Measurements from ENCODE around the gene ZNF330.

Gene ZNF330

GRCh38 chr4:141244419-141244818 is 23.7 kb downstream of the ZNF330 start:
- H3K4me1 ChIP-seq (ENCODE audit: control insufficient read depth, insufficient read depth, low read length), result no peaks in the 10 kb centered on the region
- H3K27me3 ChIP-seq (ENCODE audit: control insufficient read depth, insufficient read depth, low read length), result no peaks in the 10 kb centered on the region
- no peak overlapping the region for H3K27ac ChIP-seq (ENCODE audit: low read depth, low read length)
- H3K9ac ChIP-seq (ENCODE audit: low read length), result no peak overlapping the region
- H3K4me3 ChIP-seq (ENCODE audit: low read length), result no peak overlapping the region
- H3K36me3 ChIP-seq (ENCODE audit: control insufficient read depth, insufficient read depth, low read length), result no peaks in the 10 kb centered on the region

DNA sequence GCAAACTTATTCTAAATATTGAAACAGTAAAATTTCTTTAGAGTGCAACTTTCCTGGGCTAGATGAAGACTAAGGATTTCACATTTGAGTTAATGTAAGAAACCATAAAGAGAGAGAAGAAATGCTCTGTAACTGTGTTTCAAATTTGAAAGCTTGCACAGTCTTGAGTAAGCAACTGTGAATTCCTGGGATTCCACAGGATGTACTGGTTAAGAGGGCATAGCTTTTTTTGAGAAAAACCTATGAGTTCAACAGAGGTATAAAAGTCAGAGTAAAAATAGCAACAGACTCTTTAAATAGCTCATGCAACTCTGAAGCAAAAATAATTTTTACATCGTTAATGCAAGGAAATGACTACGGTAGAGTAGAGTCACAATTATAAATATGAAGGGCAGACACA is 25.5 kb downstream of the ZNF330 start:
- no peak overlapping the region for H3K27ac ChIP-seq (ENCODE audit: low read depth, low read length)
- H3K9ac ChIP-seq (ENCODE audit: low read length), result no peak overlapping the region
- no peaks in the 10 kb centered on the region for H3K27me3 ChIP-seq (ENCODE audit: control insufficient read depth, insufficient read depth, low read length)
- no peak overlapping the region for H3K4me3 ChIP-seq (ENCODE audit: low read length)
- H3K36me3 ChIP-seq (ENCODE audit: control insufficient read depth, insufficient read depth, low read length), result no peaks in the 10 kb centered on the region
- no peaks in the 10 kb centered on the region for H3K4me1 ChIP-seq (ENCODE audit: control insufficient read depth, insufficient read depth, low read length)

- Histone ChIP-seq H3K9ac (ENCODE audit: low read length) (no peak overlapping the region), H3K27ac (ENCODE audit: low read depth, low read length) (no peak overlapping the region), H3K4me1 (ENCODE audit: control insufficient read depth, insufficient read depth, low read length) (no peaks in the 10 kb centered on the region), H3K36me3 (ENCODE audit: control insufficient read depth, insufficient read depth, low read length) (no peaks in the 10 kb centered on the region), H3K27me3 (ENCODE audit: control insufficient read depth, insufficient read depth, low read length) (no peaks in the 10 kb centered on the region), H3K4me3 (ENCODE audit: low read length) (no peak overlapping the region)
These were observed 26.2 kb downstream of the ZNF330 start for GRCh38 chr4:141246683-141247429.

GRCh38 chr4:141247430-141247780 is 26.7 kb downstream of the ZNF330 start:
- no peaks in the 10 kb centered on the region for H3K4me1 ChIP-seq (ENCODE audit: control insufficient read depth, insufficient read depth, low read length)
- H3K4me3 ChIP-seq (ENCODE audit: low read length), result no peak overlapping the region
- no peak overlapping the region for H3K27ac ChIP-seq (ENCODE audit: low read depth, low read length)
- H3K27me3 ChIP-seq (ENCODE audit: control insufficient read depth, insufficient read depth, low read length), result no peaks in the 10 kb centered on the region
- no peaks in the 10 kb centered on the region for H3K36me3 ChIP-seq (ENCODE audit: control insufficient read depth, insufficient read depth, low read length)
- H3K9ac ChIP-seq (ENCODE audit: low read length), result no peak overlapping the region

DNA sequence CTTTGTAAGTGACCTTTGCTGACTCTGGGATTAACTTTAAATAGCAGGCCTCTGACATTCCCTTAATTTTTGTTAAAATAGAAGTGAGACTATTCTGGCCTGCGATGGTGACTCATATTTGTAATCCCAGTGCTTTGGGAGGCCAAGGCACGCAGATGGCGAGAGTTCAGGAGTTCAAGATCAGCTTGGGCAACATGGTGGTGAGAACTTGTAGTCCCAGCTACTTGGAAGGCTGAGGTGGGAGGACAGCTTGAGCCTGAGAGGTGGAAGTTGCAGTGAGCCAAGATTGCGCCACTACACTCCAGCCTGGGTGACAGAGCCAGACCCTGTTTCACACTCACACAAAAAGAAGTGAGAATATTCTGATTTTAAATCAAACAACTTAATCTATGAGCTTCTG is 27.3 kb downstream of the ZNF330 start:
- Histone ChIP-seq H3K9ac (ENCODE audit: low read length) (no peak overlapping the region), H3K27me3 (ENCODE audit: control insufficient read depth, insufficient read depth, low read length) (no peaks in the 10 kb centered on the region), H3K36me3 (ENCODE audit: control insufficient read depth, insufficient read depth, low read length) (no peaks in the 10 kb centered on the region), H3K4me3 (ENCODE audit: low read length) (no peak overlapping the region), H3K27ac (ENCODE audit: low read depth, low read length) (no peak overlapping the region), H3K4me1 (ENCODE audit: control insufficient read depth, insufficient read depth, low read length) (no peaks in the 10 kb centered on the region)

GRCh38 chr4:141248486-141248885 is 27.8 kb downstream of the ZNF330 start:
- no peaks in the 10 kb centered on the region for H3K4me1 ChIP-seq (ENCODE audit: control insufficient read depth, insufficient read depth, low read length)
- no peaks in the 10 kb centered on the region for H3K36me3 ChIP-seq (ENCODE audit: control insufficient read depth, insufficient read depth, low read length)
- no peak overlapping the region for H3K9ac ChIP-seq (ENCODE audit: low read length)
- no peak overlapping the region for H3K4me3 ChIP-seq (ENCODE audit: low read length)
- no peak overlapping the region for H3K27ac ChIP-seq (ENCODE audit: low read depth, low read length)
- no peaks in the 10 kb centered on the region for H3K27me3 ChIP-seq (ENCODE audit: control insufficient read depth, insufficient read depth, low read length)

DNA sequence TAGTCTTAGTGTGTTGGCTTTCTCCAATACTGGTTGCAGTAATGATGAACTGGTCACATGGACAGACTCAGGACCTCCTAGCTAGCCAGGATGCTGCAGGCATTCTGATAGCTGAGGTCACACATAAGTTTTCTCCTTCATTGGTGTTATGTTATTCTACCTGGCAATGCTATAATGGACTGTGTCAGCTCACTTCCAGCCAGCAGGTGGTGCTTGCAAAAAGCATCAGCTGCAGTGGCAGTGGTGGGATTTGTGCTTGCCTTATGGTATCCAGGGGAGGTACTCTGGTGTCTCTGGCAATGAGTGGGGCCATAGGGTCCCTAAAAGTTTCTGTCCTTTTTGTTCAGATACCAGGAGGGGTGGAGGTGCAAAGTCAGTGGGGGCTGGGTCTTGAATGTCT is 33.6 kb downstream of the ZNF330 start:
- Histone ChIP-seq H3K4me3 (ENCODE audit: low read length) (no peak overlapping the region), H3K27me3 (ENCODE audit: control insufficient read depth, insufficient read depth, low read length) (no peaks in the 10 kb centered on the region), H3K36me3 (ENCODE audit: control insufficient read depth, insufficient read depth, low read length) (no peaks in the 10 kb centered on the region)

GRCh38 chr4:141255016-141255415 is 34.3 kb downstream of the ZNF330 start:
- H3K4me1 ChIP-seq (ENCODE audit: control insufficient read depth, insufficient read depth, low read length), result no peaks in the 10 kb centered on the region
- no peaks in the 10 kb centered on the region for H3K36me3 ChIP-seq (ENCODE audit: control insufficient read depth, insufficient read depth, low read length)

More for the DNA sequence above, 33.6 kb downstream of the ZNF330 start:
- Histone ChIP-seq H3K4me1 (ENCODE audit: control insufficient read depth, insufficient read depth, low read length) (no peaks in the 10 kb centered on the region), H3K27ac (ENCODE audit: low read depth, low read length) (no peak overlapping the region), H3K9ac (ENCODE audit: low read length) (no peak overlapping the region)

DNA sequence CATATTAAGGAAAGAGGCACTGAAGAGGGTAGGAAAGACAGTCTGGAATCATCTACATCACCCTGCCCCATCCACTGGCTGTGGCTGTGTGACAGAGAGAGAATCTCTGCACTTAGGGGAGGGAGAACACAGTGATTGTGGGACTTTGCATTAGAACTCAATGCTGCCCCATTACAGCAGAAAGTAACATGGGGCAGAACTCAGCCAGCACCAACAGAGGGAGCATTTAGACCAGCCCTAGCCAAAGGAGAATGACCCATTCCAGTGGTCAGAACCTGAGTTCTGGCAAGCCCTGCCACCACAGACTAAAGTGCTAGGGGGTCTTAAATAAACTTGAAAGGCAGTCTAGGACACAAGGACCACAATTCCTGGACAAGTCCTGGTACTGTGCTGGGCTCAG is 37.9 kb downstream of the ZNF330 start:
- Histone ChIP-seq H3K36me3 (ENCODE audit: control insufficient read depth, insufficient read depth, low read length) (no peaks in the 10 kb centered on the region), H3K4me3 (ENCODE audit: low read length) (no peak overlapping the region), H3K27me3 (ENCODE audit: control insufficient read depth, insufficient read depth, low read length) (no peaks in the 10 kb centered on the region), H3K27ac (ENCODE audit: low read depth, low read length) (no peak overlapping the region), H3K9ac (ENCODE audit: low read length) (no peak overlapping the region), H3K4me1 (ENCODE audit: control insufficient read depth, insufficient read depth, low read length) (no peaks in the 10 kb centered on the region)

More at GRCh38 chr4:141255016-141255415, 34.3 kb downstream of the ZNF330 start:
- no peaks in the 10 kb centered on the region for H3K27me3 ChIP-seq (ENCODE audit: control insufficient read depth, insufficient read depth, low read length)
- no peak overlapping the region for H3K9ac ChIP-seq (ENCODE audit: low read length)
- no peak overlapping the region for H3K4me3 ChIP-seq (ENCODE audit: low read length)
- no peak overlapping the region for H3K27ac ChIP-seq (ENCODE audit: low read depth, low read length)

DNA sequence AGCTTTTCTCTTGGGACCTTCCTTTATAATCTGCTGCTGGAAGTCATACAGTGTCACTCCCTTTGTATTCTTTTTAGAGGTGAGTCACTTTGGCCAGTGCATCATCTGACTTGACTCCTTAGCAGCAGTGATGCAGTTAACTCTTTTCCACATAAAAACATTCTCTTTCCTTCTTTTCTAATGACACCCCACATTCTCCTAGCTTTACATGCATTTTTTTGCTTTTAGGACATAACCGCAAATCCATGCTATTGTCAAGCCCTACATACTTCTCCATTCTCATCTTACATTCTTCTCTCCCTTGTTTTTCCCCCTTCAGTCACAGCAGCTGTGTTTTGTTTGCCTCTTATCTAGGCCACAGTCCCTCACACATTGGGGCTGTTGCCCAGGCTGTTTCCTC is 55.1 kb downstream of the ZNF330 start:
- Histone ChIP-seq H3K9ac (ENCODE audit: low read length) (no peak overlapping the region), H3K27me3 (ENCODE audit: control insufficient read depth, insufficient read depth, low read length) (no peaks in the 10 kb centered on the region), H3K4me1 (ENCODE audit: control insufficient read depth, insufficient read depth, low read length) (no peaks in the 10 kb centered on the region), H3K4me3 (ENCODE audit: low read length) (no peak overlapping the region), H3K27ac (ENCODE audit: low read depth, low read length) (no peak overlapping the region), H3K36me3 (ENCODE audit: control insufficient read depth, insufficient read depth, low read length) (no peaks in the 10 kb centered on the region)

- no peaks in the 10 kb centered on the region for H3K36me3 ChIP-seq (ENCODE audit: control insufficient read depth, insufficient read depth, low read length)
- H3K27ac ChIP-seq (ENCODE audit: low read depth, low read length), result no peak overlapping the region
- no peaks in the 10 kb centered on the region for H3K27me3 ChIP-seq (ENCODE audit: control insufficient read depth, insufficient read depth, low read length)
- H3K4me1 ChIP-seq (ENCODE audit: control insufficient read depth, insufficient read depth, low read length), result no peaks in the 10 kb centered on the region
- H3K4me3 ChIP-seq (ENCODE audit: low read length), result no peak overlapping the region
- no peak overlapping the region for H3K9ac ChIP-seq (ENCODE audit: low read length)
These were observed 62.5 kb downstream of the ZNF330 start for GRCh38 chr4:141283152-141283551.

- no peaks in the 10 kb centered on the region for H3K36me3 ChIP-seq (ENCODE audit: control insufficient read depth, insufficient read depth, low read length)
- H3K27me3 ChIP-seq (ENCODE audit: control insufficient read depth, insufficient read depth, low read length), result no peaks in the 10 kb centered on the region
These were observed 62.9 kb downstream of the ZNF330 start for GRCh38 chr4:141283563-141283962.

More at GRCh38 chr4:141283563-141283962, 62.9 kb downstream of the ZNF330 start:
- H3K9ac ChIP-seq (ENCODE audit: low read length), result no peak overlapping the region
- H3K4me3 ChIP-seq (ENCODE audit: low read length), result no peak overlapping the region
- H3K27ac ChIP-seq (ENCODE audit: low read depth, low read length), result no peak overlapping the region
- no peaks in the 10 kb centered on the region for H3K4me1 ChIP-seq (ENCODE audit: control insufficient read depth, insufficient read depth, low read length)
